Thyroid gland (tissue), 4 donors: ENCODE measurements around the gene MYDGF.
"Not testable (repeated sequence)": the region's sequence is repeated elsewhere in the genome, so short reads cannot be mapped to it uniquely, and the experiment has no call there.

Experiments
- POLR2A ChIP-seq, 2 donors: fragments of 450-650 bp; IDR thresholded peaks; one replicate each; pipeline ENCODE4 v1.6.1; 2017; ENCODE audit warnings: antibody characterized with exemption in 2 of 2, mild to moderate bottlenecking in 2 of 2, moderate library complexity in 1 of 2
- TF ChIP-seq, protein P1 (sequence below), 6 experiments: fragments of 200-600 bp in 3 of 6; fragments of 450-650 bp in 3 of 6; sonication (generic) in 3 of 6; IDR thresholded peaks; one replicate each; pipeline ENCODE4 v1.5.1; 2016 to 2019; ENCODE audit warnings: antibody characterized with exemption in 6 of 6, mild to moderate bottlenecking in 2 of 6, inconsistent platforms in 1 of 6, moderate library complexity in 1 of 6

DNA sequence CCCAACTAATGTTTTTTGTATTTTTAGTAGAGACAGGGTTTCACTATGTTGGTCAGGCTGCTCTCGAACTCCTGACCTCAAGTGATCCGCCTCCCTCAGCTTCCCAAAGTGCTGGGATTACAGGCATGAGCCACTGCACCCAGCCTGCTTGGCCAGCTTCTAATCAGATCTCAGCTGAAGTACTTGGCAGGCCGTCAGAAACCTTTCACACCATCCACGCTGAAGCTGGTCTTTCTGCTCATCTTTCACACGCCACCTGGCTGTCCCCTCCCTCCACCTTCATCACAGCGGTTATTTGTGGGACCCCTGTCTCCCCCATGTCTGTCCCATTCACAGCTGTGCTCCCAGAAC is 45.0 kb upstream of the MYDGF start:
- TF ChIP-seq, protein P1, sequence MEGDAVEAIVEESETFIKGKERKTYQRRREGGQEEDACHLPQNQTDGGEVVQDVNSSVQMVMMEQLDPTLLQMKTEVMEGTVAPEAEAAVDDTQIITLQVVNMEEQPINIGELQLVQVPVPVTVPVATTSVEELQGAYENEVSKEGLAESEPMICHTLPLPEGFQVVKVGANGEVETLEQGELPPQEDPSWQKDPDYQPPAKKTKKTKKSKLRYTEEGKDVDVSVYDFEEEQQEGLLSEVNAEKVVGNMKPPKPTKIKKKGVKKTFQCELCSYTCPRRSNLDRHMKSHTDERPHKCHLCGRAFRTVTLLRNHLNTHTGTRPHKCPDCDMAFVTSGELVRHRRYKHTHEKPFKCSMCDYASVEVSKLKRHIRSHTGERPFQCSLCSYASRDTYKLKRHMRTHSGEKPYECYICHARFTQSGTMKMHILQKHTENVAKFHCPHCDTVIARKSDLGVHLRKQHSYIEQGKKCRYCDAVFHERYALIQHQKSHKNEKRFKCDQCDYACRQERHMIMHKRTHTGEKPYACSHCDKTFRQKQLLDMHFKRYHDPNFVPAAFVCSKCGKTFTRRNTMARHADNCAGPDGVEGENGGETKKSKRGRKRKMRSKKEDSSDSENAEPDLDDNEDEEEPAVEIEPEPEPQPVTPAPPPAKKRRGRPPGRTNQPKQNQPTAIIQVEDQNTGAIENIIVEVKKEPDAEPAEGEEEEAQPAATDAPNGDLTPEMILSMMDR (IDR thresholded peaks at IDR 0.05), result not testable (repeated sequence)
- TF ChIP-seq POLR2A (IDR thresholded peaks at IDR 0.05), result not testable (repeated sequence)
